ENCODE data around the gene C19orf25.

DNA sequence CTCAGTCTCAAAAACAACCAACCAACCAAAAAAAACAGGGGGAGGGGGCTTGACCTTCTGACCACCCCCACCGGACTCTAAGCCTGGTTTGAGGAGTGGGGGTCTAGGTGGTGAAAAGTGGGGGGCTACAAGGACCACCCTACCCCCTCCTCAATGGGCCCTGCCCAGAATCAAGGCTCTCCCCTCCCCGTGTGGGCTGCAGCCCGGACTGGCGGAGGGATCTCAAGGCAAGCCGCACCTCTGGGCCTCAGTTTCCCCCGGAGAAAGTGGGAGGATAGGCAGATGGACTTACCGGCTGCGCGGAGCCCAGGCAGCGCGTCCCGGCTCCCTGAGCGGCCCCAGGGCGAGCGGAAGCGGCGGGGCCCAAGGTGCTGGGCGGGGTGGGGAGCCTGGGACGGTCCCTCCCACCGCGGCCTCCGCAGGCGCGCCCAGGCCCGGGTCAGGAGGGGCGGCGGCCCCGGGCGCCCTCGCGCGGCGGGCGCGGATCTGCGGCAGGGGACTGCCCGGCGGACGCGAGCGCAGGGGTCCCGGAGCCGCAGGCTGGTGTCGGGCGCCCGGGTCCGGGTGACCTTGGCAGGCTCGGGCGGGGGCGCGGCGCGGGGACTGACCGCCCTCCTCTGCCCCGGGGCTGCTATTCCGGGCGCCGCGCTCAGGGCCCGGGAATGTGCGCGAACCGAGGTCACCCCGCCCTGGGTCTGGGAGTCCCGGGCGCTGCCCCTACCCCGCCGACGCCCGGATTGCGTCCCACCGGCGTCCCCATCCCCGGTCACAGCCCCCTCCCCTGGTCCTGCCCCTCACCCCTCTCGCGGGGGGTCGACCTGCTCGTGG is 33.9 kb upstream of the C19orf25 start, which contains the start of gene ADAMTSL5:
- TF ChIP-seq CTCF (IDR thresholded peaks at IDR 0.05; ENCODE audit: insufficient read depth, low read length) (no peak), POLR2AphosphoS5 (IDR thresholded peaks at IDR 0.05; ENCODE audit: low read depth) (no peak)
